ENCODE data around the gene TMEM187. TPM values are rescaled to one million over a fixed set of nuclear protein-coding genes. Genes with fewer than 3 reads are reported as not detected.

Gene TMEM187
- polyA plus RNA-seq, 1 experiment: 8.7 TPM

DNA sequence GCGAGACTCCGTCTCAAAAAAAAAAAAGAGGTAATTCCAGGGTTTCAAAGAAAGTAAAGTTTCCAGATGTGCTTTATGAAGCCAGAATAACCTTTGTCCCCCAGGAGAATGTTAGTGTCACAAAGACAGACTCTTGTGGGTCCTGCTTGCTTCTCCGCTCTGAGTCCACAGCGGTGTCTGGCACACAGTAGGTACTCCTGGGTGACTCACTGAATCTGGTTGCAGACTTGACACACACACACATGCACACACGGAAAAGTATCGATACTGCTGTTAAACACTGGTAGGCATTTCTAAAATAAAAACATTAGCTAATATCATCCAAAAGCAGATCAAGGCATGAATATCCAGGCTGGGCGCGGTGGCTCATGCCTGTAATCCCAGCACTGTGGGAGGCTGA is 22.9 kb downstream of the TMEM187 start:
- ChIA-PET CTCF (no interaction called here), POLR2A (interaction anchor here (0.7 kb wide), 1 partner anchor 12 kb away, joined by 5 read pairs; no protein-coding TSS in a partner anchor)
- Histone ChIP-seq H3K27me3 (ENCODE audit: control insufficient read depth, insufficient read depth, low read length) (no peaks in the 10 kb centered on the region), H3K4me3 (ENCODE audit: low read depth, low read length) (no peak overlapping the region), H3K36me3 (ENCODE audit: control insufficient read depth, insufficient read depth, low read length) (no peaks in the 10 kb centered on the region)
- no peak for DNase-seq (ENCODE audit: low read depth)
- TF ChIP-seq, protein P1, sequence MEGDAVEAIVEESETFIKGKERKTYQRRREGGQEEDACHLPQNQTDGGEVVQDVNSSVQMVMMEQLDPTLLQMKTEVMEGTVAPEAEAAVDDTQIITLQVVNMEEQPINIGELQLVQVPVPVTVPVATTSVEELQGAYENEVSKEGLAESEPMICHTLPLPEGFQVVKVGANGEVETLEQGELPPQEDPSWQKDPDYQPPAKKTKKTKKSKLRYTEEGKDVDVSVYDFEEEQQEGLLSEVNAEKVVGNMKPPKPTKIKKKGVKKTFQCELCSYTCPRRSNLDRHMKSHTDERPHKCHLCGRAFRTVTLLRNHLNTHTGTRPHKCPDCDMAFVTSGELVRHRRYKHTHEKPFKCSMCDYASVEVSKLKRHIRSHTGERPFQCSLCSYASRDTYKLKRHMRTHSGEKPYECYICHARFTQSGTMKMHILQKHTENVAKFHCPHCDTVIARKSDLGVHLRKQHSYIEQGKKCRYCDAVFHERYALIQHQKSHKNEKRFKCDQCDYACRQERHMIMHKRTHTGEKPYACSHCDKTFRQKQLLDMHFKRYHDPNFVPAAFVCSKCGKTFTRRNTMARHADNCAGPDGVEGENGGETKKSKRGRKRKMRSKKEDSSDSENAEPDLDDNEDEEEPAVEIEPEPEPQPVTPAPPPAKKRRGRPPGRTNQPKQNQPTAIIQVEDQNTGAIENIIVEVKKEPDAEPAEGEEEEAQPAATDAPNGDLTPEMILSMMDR (IDR thresholded peaks at IDR 0.05; ENCODE audit: insufficient read depth, low read depth, low read length): no peak

DNA sequence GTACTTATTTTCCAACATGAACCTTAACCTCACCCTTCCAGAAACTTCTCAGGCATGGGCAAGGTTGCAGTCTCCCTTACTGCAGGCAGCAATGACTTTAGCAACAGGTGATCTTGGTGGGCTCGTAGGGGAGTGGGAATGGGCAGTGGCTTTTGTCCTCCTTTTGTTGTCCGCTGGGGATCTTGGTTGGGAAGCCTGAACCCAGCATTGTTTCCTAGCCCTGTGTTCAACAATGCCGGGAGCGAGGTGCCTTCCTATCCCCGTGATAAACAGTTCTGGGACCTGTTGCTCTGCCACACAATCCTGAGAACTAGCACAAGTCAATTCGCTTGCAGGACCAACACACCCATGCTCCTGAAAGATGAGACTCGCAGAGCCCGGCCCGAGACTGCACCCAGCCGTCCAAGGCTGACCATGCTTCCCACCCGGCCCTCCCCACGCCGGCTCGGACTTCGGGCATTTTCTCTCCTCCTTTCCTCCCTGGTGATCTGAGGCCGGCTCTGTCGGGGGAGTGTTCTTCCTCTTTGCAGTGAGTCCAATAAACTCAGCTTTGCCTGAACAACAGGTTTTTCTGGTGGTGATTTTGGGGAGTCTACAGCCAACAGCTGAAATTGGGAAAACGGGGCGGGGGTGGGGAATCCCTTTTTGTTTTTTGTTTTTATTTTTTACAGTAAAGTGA is 26.9 kb downstream of the TMEM187 start:
- Histone ChIP-seq H3K4me3 (ENCODE audit: low read depth, low read length) (no peak overlapping the region), H3K27me3 (ENCODE audit: control insufficient read depth, insufficient read depth, low read length) (no peaks in the 10 kb centered on the region), H3K36me3 (ENCODE audit: control insufficient read depth, insufficient read depth, low read length) (no peaks in the 10 kb centered on the region)
- TF ChIP-seq, protein P1 (IDR thresholded peaks at IDR 0.05; ENCODE audit: insufficient read depth, low read depth, low read length): no peak
- DNase-seq (ENCODE audit: low read depth): no peak
- POLR2A ChIA-PET: interaction anchor here (0.6 kb wide), 1 partner anchor 60 kb away, joined by 4 read pairs; no protein-coding TSS in a partner anchor
- CTCF ChIA-PET: interaction anchor here (3.0 kb wide), 1 partner anchor 14 kb away, joined by 10 read pairs; no protein-coding TSS in a partner anchor

DNA sequence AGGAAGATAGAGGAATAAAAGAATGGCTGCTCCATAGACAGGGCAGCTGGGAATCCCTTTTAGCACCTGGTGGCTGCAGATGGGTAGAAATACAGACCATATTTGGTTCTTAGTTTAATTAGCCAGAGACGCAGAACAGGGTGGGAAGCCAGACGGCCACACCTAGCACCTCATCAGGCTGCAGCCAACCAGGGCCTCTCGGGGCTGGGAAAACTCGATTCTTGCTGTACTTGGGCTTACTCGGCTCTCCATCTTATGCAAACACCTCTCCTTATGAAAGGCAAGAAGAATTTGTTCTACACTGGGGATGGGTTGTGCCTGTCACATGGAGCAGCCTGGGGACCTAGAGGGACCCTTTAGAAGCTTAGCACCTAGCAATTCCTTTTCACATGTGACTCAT is 27.5 kb downstream of the TMEM187 start:
- no peak for DNase-seq (ENCODE audit: low read depth)
- CTCF ChIA-PET: interaction anchor here (3.0 kb wide), 1 partner anchor 13 kb away, joined by 10 read pairs; no protein-coding TSS in a partner anchor
- POLR2A ChIA-PET: interaction anchor here (0.6 kb wide), 1 partner anchor 60 kb away, joined by 4 read pairs; no protein-coding TSS in a partner anchor
- H3K4me3 ChIP-seq (ENCODE audit: low read depth, low read length): no peak overlapping the region
- H3K27me3 ChIP-seq (ENCODE audit: control insufficient read depth, insufficient read depth, low read length): no peaks in the 10 kb centered on the region
- TF ChIP-seq, protein P1 (IDR thresholded peaks at IDR 0.05; ENCODE audit: insufficient read depth, low read depth, low read length): no peak
- no peaks in the 10 kb centered on the region for H3K36me3 ChIP-seq (ENCODE audit: control insufficient read depth, insufficient read depth, low read length)

DNA sequence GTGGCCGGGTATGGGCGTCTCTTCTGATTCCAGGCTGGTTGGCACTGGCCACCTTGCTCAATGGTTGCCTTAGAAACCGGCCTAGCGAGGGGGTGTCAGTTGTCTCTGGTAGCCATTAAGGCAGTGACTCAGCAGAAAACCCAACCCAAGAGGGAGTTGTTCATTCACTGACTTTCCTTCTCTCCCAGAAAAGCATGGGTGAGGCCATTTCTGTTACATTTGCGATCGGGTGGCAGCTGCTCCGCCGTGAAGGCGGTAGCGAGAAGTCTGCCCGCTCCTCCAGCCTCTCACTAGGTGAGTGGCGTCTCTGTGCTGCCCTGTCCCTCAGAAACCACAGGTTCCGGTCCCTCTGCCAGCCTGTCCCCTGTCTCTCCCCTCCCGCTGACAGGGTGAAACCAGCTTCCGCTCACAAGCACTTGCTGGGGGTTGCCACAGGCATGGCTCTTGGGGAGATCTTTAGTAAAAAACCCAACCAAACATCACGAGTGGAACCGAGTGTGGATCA is 29.7 kb downstream of the TMEM187 start:
- H3K27me3 ChIP-seq (ENCODE audit: control insufficient read depth, insufficient read depth, low read length): no peaks in the 10 kb centered on the region
- no peaks in the 10 kb centered on the region for H3K36me3 ChIP-seq (ENCODE audit: control insufficient read depth, insufficient read depth, low read length)
- ChIA-PET CTCF (interaction anchor here (1.0 kb wide), 1 partner anchor 21 kb away, joined by 4 read pairs; no protein-coding TSS in a partner anchor), POLR2A (interaction anchor here (0.6 kb wide), 1 partner anchor 7 kb away, joined by 7 read pairs; no protein-coding TSS in a partner anchor)
- DNase-seq (ENCODE audit: low read depth): no peak
- TF ChIP-seq, protein P1 (IDR thresholded peaks at IDR 0.05; ENCODE audit: insufficient read depth, low read depth, low read length): no peak
- no peak overlapping the region for H3K4me3 ChIP-seq (ENCODE audit: low read depth, low read length)

DNA sequence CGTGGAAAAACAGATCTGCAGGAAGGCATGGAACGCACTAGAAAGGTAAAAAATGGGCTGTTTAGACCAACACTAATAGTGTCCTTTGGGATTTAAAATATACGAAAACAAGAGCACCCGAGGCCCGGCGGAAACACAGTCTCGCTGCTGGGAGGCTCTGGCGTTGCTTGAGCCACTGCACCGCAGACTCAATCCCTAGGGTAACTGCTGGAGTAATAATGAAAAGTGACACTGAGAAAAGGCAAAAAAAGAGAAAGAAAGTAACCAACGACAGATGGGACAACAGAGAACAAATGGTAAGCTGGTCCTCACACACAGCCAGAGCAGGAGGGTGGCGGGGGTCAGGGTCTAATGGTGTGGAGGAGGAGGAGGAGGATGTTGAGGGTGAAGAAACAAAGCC is 31.8 kb downstream of the TMEM187 start:
- ChIA-PET POLR2A (no interaction called here), CTCF (interaction anchor here (1.4 kb wide), 1 partner anchor 9 kb away, joined by 6 read pairs; no protein-coding TSS in a partner anchor)
- DNase-seq (ENCODE audit: low read depth): no peak

More for the DNA sequence above, 31.8 kb downstream of the TMEM187 start:
- TF ChIP-seq, protein P1 (IDR thresholded peaks at IDR 0.05; ENCODE audit: insufficient read depth, low read depth, low read length): no peak
- no peaks in the 10 kb centered on the region for H3K27me3 ChIP-seq (ENCODE audit: control insufficient read depth, insufficient read depth, low read length)
- H3K36me3 ChIP-seq (ENCODE audit: control insufficient read depth, insufficient read depth, low read length): no peaks in the 10 kb centered on the region
- H3K4me3 ChIP-seq (ENCODE audit: low read depth, low read length): no peak overlapping the region
